ENCODE measurements around the gene CFAP46.
"Not testable (repeated sequence)": the region's sequence is repeated elsewhere in the genome, so short reads cannot be mapped to it uniquely, and the experiment has no call there.

CFAP46 gene

GRCh38 chr10:132929480-132929879 is 12.9 kb downstream of the CFAP46 start:
- no peak for DNase-seq (ENCODE audit: low read depth, low spot score)

GRCh38 chr10:132928261-132928660 is 14.1 kb downstream of the CFAP46 start:
- no peak for DNase-seq (ENCODE audit: low read depth, low spot score)

- no peak for DNase-seq (ENCODE audit: low read depth, low spot score)
Observed at GRCh38 chr10:132927824-132928223, 14.5 kb downstream of the CFAP46 start.

GRCh38 chr10:132926777-132927650 is 15.4 kb downstream of the CFAP46 start:
- DNase-seq (ENCODE audit: low read depth, low spot score): no peak

- no peak for DNase-seq (ENCODE audit: low read depth, low spot score)
Observed at GRCh38 chr10:132926070-132926469, 16.3 kb downstream of the CFAP46 start.

GRCh38 chr10:132925614-132926013 is 16.8 kb downstream of the CFAP46 start:
- no peak for DNase-seq (ENCODE audit: low read depth, low spot score)

- no peak for DNase-seq (ENCODE audit: low read depth, low spot score)
Observed at GRCh38 chr10:132925071-132925561, 17.3 kb downstream of the CFAP46 start.

GRCh38 chr10:132924046-132924952 is 18.1 kb downstream of the CFAP46 start:
- DNase-seq (ENCODE audit: low read depth, low spot score): no peak

GRCh38 chr10:132923384-132923783 is 19.0 kb downstream of the CFAP46 start:
- DNase-seq (ENCODE audit: low read depth, low spot score): not testable (repeated sequence)

GRCh38 chr10:132922872-132923271 is 19.5 kb downstream of the CFAP46 start:
- no peak for DNase-seq (ENCODE audit: low read depth, low spot score)

- no peak for DNase-seq (ENCODE audit: low read depth, low spot score)
Observed at GRCh38 chr10:132921818-132922807, 20.3 kb downstream of the CFAP46 start.

GRCh38 chr10:132921086-132921485 is 21.3 kb downstream of the CFAP46 start:
- DNase-seq (ENCODE audit: low read depth, low spot score): no peak

- no peak for DNase-seq (ENCODE audit: low read depth, low spot score)
Observed at GRCh38 chr10:132920101-132920925, 22.1 kb downstream of the CFAP46 start.

GRCh38 chr10:132919374-132920100 is 22.8 kb downstream of the CFAP46 start:
- no peak for DNase-seq (ENCODE audit: low read depth, low spot score)

GRCh38 chr10:132918617-132919373 is 23.6 kb downstream of the CFAP46 start:
- no peak for DNase-seq (ENCODE audit: low read depth, low spot score)

GRCh38 chr10:132918264-132918616 is 24.1 kb downstream of the CFAP46 start:
- DNase-seq (ENCODE audit: low read depth, low spot score): no peak

- no peak for DNase-seq (ENCODE audit: low read depth, low spot score)
Observed at GRCh38 chr10:132916956-132917666, 25.3 kb downstream of the CFAP46 start.

GRCh38 chr10:132916421-132916841 is 25.9 kb downstream of the CFAP46 start:
- no peak for DNase-seq (ENCODE audit: low read depth, low spot score)

All from iPS DF 19.7 (cell line).